Caki2 (cell line): ENCODE results near the gene KNOP1. TPM values are rescaled to one million over a fixed set of nuclear protein-coding genes. Genes with fewer than 3 reads are reported as not detected.
"Not testable (repeated sequence)": the region's sequence is repeated elsewhere in the genome, so short reads cannot be mapped to it uniquely, and the experiment has no call there.

Experiments
- DNase-seq: peaks from one replicate; pipeline ENCODE4 v3.0.0-alpha.2; 2015; ENCODE audit warnings: low read depth
- in situ Hi-C: cut with HindIII; loops from 2 replicates; pipeline ENCODE4 v1.10.0; 2016; ENCODE audit warnings: low sequenced_read_pairs, low pct_unique_long_range_greater_than_20kb, mixed read lengths
- total RNA-seq: library from RNA; depleted of rRNA; stranded (reverse); fragments of >200 nt; shearing (Covaris generic); gene quantifications from 2 replicates; pipeline ENCODE4 v1.2.3, GENCODE V29; 2014; ENCODE audit warnings: low replicate concordance

Gene KNOP1
- total RNA-seq, 1 experiment from 2014 or later = 15.8 TPM

DNA sequence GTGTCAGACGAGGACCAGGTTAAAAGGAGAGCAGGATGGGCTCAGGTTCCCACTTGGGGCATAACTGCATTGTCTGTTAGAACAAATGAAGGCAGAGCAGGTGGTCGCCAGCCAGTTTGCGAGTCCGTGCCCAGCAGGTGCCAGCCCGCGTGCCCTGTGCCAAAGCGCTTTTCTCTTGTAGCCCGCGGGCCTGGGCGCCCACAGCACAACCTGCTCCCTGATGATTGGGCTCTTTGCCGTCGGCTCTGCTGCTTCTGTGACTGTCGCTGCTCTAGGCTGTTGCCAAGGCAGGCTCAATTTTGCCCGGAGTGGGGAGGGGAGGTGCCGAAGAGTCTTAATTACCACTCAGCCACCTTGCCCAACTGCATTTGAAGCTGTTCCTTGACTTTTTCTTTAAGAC, 21.1 kb downstream of the KNOP1 start:
- in situ Hi-C loops = no loop called here
- DNase-seq = no peak

GRCh38 chr16:19696328-19696727, 21.7 kb downstream of the KNOP1 start:
- in situ Hi-C loops = no loop called here
- peak; percentile 71 for DNase-seq

DNA sequence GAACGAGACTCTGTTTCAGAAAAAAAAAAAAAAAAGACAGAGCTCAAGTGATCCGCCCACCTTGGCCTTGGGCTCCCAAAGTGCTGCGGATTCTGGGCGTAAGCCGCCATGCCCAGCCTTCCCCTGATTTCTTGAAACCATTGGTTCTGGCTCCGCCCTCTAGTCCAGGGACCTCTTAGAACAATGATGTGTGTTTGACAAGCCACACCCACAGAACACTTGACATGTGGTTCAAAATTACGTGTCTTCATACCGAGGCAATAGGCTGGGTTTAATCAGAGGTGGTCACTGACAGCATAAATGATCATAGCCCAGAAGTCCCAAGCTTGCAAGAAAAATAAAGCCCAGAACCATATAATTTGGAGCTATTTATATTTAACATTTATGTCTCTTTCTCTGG, 23.0 kb downstream of the KNOP1 start:
- DNase-seq = no peak
- in situ Hi-C loops = no loop called here

- in situ Hi-C loops = no loop called here
- no peak for DNase-seq
Measured at GRCh38 chr16:19691161-19691711, 26.8 kb downstream of the KNOP1 start.

DNA sequence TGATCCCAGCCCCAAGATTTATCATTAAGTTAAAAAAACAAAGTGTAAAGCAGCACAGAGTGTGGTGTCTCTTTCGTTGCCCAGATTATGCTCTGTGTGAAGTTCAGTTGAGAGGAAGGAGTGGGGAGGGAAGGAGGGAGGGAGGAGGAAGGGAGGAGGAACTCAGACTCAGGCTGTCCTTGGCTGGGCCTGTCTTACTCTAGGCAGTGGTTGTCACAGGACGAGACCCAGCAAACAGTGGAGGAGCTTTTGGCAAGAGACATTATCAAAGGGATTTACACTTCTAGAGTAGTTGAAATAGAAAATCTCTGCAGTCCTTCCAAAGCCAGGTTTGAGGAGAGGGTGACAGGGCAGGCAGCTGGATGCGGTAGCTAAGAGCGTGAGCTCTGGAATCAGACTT, 27.8 kb downstream of the KNOP1 start:
- no peak for DNase-seq
- in situ Hi-C loops = no loop called here

- DNase-seq = no peak
- in situ Hi-C loops = no loop called here
Measured at GRCh38 chr16:19689342-19689741, 28.7 kb downstream of the KNOP1 start.

GRCh38 chr16:19688396-19689024, 29.5 kb downstream of the KNOP1 start:
- in situ Hi-C loops = no loop called here
- no peak for DNase-seq

- no peak for DNase-seq
- in situ Hi-C loops = no loop called here
Measured at GRCh38 chr16:19687279-19687678, 30.7 kb downstream of the KNOP1 start.

DNA sequence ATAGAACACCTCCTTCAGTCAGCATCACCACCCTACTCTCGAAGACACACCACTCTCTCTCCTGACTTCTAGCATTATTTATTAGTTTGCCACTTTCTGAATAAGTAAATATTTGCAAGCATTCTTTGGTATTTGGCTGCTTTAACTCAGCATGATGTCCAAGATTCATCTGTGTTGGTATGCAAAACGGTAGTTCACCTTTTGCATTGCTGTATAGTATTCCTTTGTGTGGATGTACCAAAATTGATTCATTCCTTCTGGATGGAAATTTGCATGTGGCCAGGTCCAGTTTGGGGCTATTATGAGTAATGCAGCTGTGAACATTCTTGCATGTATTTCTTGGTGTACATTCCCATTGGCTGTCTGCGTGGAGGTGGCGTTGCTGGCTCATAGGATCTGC, 32.9 kb downstream of the KNOP1 start:
- in situ Hi-C loops = no loop called here
- DNase-seq = no peak

DNA sequence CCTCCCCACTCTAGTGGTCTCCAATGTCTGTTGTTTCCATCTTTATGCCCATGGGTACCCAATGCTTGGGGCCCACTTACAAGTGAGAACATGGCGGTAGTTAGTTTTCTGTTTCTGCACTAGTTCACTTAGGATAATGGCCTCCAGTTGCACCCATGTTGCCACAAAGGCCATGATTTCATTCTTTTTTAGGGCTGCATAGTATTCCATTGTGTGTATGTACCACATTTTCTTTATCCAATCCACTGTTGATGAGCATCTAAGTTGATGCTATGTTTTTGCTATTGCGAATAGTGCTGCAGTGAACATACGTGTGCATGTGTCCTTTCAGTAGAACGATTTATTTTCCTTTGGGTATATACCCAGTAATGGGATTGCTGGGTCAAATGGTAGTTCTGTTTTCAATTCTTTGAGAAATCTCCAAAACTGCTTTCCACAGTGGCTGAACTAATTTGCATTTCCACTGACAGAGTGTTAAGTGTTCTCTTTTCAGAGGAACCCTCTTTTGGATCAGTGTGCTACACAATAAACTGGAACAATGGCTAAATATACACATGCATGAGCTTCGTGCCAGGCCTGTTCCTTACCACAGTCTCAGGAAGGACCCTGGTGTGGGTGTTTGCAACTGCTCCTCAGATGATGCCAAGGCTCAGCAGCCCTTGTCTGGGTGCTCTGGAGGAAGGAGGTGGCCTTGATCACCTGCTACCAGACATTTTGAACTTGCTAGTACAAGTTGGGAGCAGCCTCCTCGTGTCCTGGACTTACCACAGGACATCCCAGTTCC, 34.4 kb downstream of the KNOP1 start:
- in situ Hi-C loops = no loop called here
- DNase-seq = no peak

DNA sequence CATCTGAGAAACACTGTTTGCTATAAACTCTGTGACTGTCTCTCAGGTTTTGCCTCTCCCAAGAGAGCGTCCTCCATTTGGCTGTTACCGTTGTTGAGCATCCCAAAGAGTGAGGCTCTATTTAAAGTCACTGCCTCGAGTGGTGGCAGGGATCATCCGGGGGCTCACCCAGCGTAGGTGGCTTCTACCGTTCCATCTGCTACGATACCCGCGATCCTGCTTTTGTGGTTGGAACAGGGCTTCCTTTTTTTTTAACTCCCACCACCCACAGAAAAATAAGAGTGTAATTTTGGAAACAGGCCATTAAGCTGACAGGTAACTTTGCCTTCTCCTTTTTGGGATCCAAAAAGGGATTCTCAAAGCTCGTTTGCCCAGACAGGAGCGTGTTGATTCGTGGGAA, 36.4 kb downstream of the KNOP1 start:
- in situ Hi-C loops = no loop called here
- no peak for DNase-seq

DNA sequence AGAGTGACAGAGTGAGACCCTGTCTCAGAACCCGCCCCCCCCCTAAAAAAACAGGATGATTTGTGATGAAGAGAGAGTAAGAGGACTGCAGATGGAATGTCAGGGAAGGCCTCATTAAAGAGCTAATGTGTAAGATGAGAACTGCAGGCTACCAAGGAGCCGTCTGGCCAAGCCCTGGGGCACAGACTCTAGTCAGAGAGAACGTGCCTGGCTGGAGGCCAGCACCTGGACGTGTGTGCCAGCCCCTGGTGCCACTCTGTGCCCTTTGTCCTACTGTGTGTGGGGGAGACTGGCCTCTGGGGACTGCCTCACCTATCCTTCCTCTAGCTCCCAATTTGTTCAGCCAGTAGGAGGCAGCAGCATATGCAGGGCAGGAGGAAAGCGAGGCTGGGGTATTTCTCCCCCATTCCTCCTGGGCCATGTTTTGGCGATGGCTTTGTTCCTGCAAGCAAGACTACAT, 37.1 kb downstream of the KNOP1 start:
- peak; percentile 30 for DNase-seq
- in situ Hi-C loops = no loop called here

DNA sequence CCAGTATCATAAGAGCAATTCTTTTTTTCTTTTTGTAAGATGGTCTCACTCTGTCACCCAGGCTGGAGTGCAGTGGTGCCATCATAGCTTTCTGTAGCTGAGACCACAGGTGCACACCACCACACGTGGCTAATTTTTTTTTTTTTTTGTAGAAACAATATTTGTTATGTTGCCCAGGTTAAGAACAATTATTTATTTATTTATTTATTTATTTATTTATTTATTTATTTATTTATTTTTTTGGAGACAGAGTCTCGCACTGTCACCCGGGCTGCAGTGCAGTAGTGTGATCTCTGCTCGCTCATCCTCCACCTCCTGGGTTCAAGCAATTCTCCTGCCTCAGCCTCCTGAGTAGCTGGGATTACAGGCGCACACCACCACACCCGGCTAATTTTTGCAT, 38.7 kb downstream of the KNOP1 start:
- in situ Hi-C loops, DNase-seq: not testable (repeated sequence)

DNA sequence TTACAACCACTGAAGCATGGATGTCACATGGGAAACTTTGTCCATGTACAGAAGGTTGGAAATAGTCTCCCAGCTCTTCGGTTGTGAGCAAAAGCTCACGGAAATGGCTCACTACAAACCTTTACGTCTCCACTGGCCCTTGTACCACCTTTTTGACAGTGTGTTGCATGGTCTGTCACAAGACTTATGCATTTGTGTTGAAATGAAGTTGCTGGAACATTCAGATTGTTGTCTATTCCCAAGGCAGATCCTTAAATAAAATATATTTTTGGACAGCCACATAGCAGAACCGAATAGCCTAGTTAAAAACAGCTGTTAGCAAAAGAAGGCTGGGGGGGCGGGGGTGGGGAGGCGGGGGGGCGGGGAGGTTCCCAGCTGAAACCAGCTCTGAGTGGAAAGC, 39.2 kb downstream of the KNOP1 start:
- no peak for DNase-seq
- in situ Hi-C loops = no loop called here

GRCh38 chr16:19677402-19677801, 40.6 kb downstream of the KNOP1 start:
- in situ Hi-C loops = no loop called here
- no peak for DNase-seq

DNA sequence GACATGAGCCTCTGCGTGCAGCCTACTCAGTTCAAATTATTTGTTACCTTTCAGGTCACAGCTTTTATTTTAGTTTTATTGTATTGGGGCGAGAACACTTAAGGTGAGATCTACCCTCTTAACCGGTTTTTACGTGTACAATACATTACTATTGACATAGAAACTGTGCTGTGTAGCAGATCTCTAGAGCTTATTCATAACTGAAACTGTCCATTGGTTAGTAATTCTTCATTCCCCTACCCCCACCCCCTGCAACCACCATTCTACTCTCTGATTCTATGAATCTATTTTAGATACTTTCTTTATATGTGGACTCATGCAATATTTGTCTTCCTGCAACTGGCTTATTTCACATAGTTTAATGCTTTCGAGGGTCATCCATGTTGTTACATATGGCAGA, 43.5 kb downstream of the KNOP1 start:
- in situ Hi-C loops = no loop called here
- no peak for DNase-seq

- in situ Hi-C loops = no loop called here
- DNase-seq = no peak
Measured at GRCh38 chr16:19672378-19672777, 45.6 kb downstream of the KNOP1 start.

DNA sequence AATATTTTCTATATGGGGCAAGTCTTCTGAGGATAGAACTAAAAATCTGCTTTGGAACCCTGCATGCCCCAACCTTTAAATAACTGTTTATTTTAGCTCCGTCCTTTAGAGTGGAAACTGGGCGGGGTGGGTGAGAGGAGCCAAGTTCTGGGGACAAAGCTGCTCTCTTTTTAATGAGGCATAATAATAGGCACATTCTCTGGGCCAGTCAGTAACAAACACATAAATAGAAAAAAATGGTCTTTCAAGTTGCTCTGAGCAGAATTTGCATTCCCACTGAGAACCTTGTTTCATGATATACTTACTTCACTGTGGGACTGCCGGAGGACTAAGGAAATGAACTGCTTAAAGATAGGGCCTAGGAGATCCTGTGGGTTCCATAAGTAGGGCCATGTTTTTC, 51.5 kb downstream of the KNOP1 start:
- DNase-seq = no peak
- in situ Hi-C loops = no loop called here

DNA sequence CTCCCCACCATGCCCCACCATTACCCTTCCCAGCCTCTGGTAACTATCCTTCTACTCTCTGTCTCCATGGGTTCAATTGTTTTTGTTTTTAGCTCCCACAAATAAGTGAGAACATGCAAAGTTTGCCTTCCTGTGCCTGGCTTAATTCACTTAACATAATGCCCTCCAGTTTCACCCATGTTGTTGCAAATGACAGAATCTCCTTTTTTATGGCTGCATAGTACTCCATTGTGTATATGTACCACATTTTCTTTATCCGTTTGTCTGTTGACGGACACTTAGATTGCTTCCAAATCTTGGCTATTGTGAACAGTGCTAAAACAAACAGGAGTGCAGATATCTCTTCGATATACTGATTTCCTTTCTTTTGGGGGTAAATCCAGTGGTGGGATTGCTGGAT, 52.7 kb downstream of the KNOP1 start:
- in situ Hi-C loops = not testable (repeated sequence)

DNA sequence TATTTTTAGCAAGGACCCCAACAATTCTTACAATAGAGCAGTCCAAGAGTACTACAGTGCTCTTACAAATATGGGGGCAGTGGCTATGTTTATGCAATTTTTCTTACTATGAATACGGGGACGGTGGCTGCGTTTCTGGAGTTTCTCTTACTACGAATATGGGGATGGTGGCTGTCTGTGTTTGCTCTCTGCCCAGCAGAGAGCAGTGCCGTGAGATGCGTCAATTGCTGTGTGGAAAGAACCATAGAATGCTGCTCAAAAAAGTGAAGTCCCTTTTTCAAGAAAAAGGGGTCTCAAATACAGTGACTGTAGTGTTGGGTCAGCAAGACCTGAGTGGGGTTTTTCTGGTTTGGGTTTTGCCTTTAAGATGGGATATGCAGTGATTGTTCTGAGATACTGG, 53.9 kb downstream of the KNOP1 start:
- in situ Hi-C loops = no loop called here
- DNase-seq = no peak

More for the DNA sequence above, 52.7 kb downstream of the KNOP1 start:
- not testable (repeated sequence) for DNase-seq
